HCT116 (cell line): ENCODE measurements around the gene HRC. TPM values are rescaled to one million over a fixed set of nuclear protein-coding genes. Genes with fewer than 3 reads are reported as not detected.

Experiments
- ATAC-seq: fragments of 200-7000 bp; cut with Tn5 transposase; 2 replicates; pipeline ENCODE4 v1.9.1; 2020; ENCODE audit warnings: mild to moderate bottlenecking, moderate library complexity
- BruUV-seq: library from RNA; stranded (reverse); fragments of 400-500 nt; replicated peaks from 2 replicates; lab custom pipeline; 2021; lab: Mats Ljungman, UMichigan
- CTCF ChIA-PET: fragments of 300-600 bp; sonication (Branson Sonifier 250); formaldehyde crosslinking; loops from one replicate; lab custom pipeline; 2021; ENCODE audit warnings: antibody characterized with exemption; lab: Charles Lee
- POLR2A ChIA-PET: fragments of 300-600, 350-600 bp; sonication (Branson Sonifier 250); formaldehyde crosslinking; loops from one replicate; lab custom pipeline; 2021; ENCODE audit warnings: antibody characterized with exemption; lab: Charles Lee
- RAD21 ChIA-PET, 2 experiments: fragments of 300-600 bp; sonication (Branson Sonifier 250); formaldehyde crosslinking; loops; one replicate each; lab custom pipeline; 2023; ENCODE audit warnings: low total read pairs in 2 of 2; ENCODE audit not compliant: uncharacterized antibody in 2 of 2, unreplicated experiment in 2 of 2, low non-redundant PET in 1 of 2; lab: Charles Lee
- DNase-seq: peaks from one replicate; pipeline ENCODE4 v3.0.0-alpha.2; 2010; ENCODE audit warnings: low read depth, low spot score
- H2AFZ ChIP-seq: fragments of 200-600 bp; shearing (Covaris generic), sonication (generic); 2 replicates; pipeline ENCODE4 v1.6.1; 2017; ENCODE audit warnings: low read depth, mixed run types, mixed read lengths, antibody characterized with exemption, low read length; ENCODE audit not compliant: poor library complexity, severe bottlenecking
- H3K27ac ChIP-seq: 2 replicates; pipeline ENCODE4 v1.5.1; 2012; ENCODE audit warnings: low read depth, low read length
- H3K27me3 ChIP-seq: fragments of 200-600 bp; sonication (generic); 2 replicates; pipeline ENCODE4 v1.6.1; 2016; ENCODE audit warnings: mixed run types, low read length, mixed read lengths; ENCODE audit not compliant: insufficient read depth
- H3K36me3 ChIP-seq, 2 experiments: fragments of 200-500 bp in 1 of 2; fragments of 200-600 bp in 1 of 2; sonication (Bioruptor generic) in 1 of 2; sonication (generic) in 1 of 2; 2 replicates each; pipeline versions ENCODE4 v1.5.1 to v1.6.1; 2014 to 2016; ENCODE audit warnings: low read length in 2 of 2, inconsistent platforms in 1 of 2, mixed read lengths in 1 of 2, mixed run types in 1 of 2; ENCODE audit not compliant: insufficient read depth in 2 of 2, control insufficient read depth in 1 of 2
- H3K4me1 ChIP-seq, 2 experiments: fragments of 200-600 bp in 1 of 2; sonication (generic) in 1 of 2; 2 replicates each; pipeline versions ENCODE4 v1.5.1 to v1.6.1; 2012 to 2017; ENCODE audit warnings: low read length in 2 of 2, inconsistent platforms in 1 of 2, mild to moderate bottlenecking in 1 of 2, mixed read lengths in 1 of 2, mixed run types in 1 of 2, moderate library complexity in 1 of 2; ENCODE audit not compliant: insufficient read depth in 2 of 2, control insufficient read depth in 1 of 2
- H3K4me2 ChIP-seq: fragments of 200-600 bp; sonication (generic); 2 replicates; pipeline ENCODE4 v1.6.1; 2017; ENCODE audit warnings: mixed run types, low read length, mixed read lengths
- H3K4me3 ChIP-seq, 2 experiments: fragments of 200-600 bp in 1 of 2; sonication (generic) in 1 of 2; replicated peaks in 1 of 2; 2 replicates each; pipeline ENCODE4 v1.5.1; 2011 to 2016; ENCODE audit warnings: low read length in 2 of 2, control low read depth in 1 of 2, low read depth in 1 of 2, mild to moderate bottlenecking in 1 of 2, mixed read lengths in 1 of 2, mixed run types in 1 of 2
- H3K79me2 ChIP-seq: fragments of 200-600 bp; sonication (generic); 2 replicates; pipeline ENCODE4 v1.6.1; 2017; ENCODE audit warnings: mild to moderate bottlenecking, mixed run types, low read length, moderate library complexity, mixed read lengths; ENCODE audit not compliant: insufficient read depth
- H3K9ac ChIP-seq: fragments of 200-600 bp; sonication (generic); 2 replicates; pipeline ENCODE4 v1.6.1; 2016; ENCODE audit warnings: low read length, mixed read lengths
- H3K9me2 ChIP-seq: fragments of 200-600 bp; sonication (generic), shearing (Covaris generic); 2 replicates; pipeline ENCODE4 v1.6.1; 2017; ENCODE audit warnings: mixed run types, mild to moderate bottlenecking, moderate library complexity; ENCODE audit not compliant: insufficient read depth
- H3K9me3 ChIP-seq, 2 experiments: fragments of 200-500 bp in 1 of 2; fragments of 200-600 bp in 1 of 2; sonication (Bioruptor generic) in 1 of 2; sonication (generic) in 1 of 2; 2 replicates each; pipeline ENCODE4 v1.6.1; 2014 to 2017; ENCODE audit warnings: low read length in 2 of 2, mixed read lengths in 2 of 2, inconsistent platforms in 1 of 2, low read depth in 1 of 2, mild to moderate bottlenecking in 1 of 2, mixed run types in 1 of 2, moderate library complexity in 1 of 2; ENCODE audit not compliant: control insufficient read depth in 1 of 2, insufficient read depth in 1 of 2
- H4K20me1 ChIP-seq: fragments of 200-600 bp; sonication (generic), shearing (Covaris generic); 2 replicates; pipeline ENCODE4 v1.6.1; 2017; ENCODE audit warnings: mixed run types, mild to moderate bottlenecking, moderate library complexity; ENCODE audit not compliant: insufficient read depth
- ATF3 ChIP-seq: IDR thresholded peaks from 2 replicates; pipeline ENCODE4 v1.6.1; 2012
- CBX3 ChIP-seq: IDR thresholded peaks from 2 replicates; pipeline ENCODE4 v1.6.1; 2012; ENCODE audit warnings: low read depth
- CTCF ChIP-seq, 3 experiments: fragments of 200-600 bp in 1 of 3; sonication (generic) in 1 of 3; IDR thresholded peaks in 2 of 3; conservative IDR thresholded peaks in 1 of 3; 2 replicates each; pipeline ENCODE4 v1.5.1; 2012 to 2017; ENCODE audit warnings: low read depth in 2 of 3, low read length in 2 of 3, antibody characterized with exemption in 1 of 3, borderline replicate concordance in 1 of 3, control low read depth in 1 of 3, mild to moderate bottlenecking in 1 of 3, mixed read lengths in 1 of 3, mixed run types in 1 of 3, moderate library complexity in 1 of 3; ENCODE audit not compliant: insufficient read depth in 1 of 3
- EGR1 ChIP-seq: IDR thresholded peaks from 2 replicates; pipeline ENCODE4 v1.6.1; 2012; ENCODE audit warnings: low read depth
- JUND ChIP-seq: IDR thresholded peaks from 2 replicates; pipeline ENCODE4 v1.6.1; 2012
- POLR2A ChIP-seq: IDR thresholded peaks from 2 replicates; pipeline ENCODE4 v1.7.0; 2011; ENCODE audit warnings: borderline replicate concordance; ENCODE audit not compliant: insufficient read depth, insufficient read length; ENCODE audit errors: extremely low read depth
- REST ChIP-seq: IDR thresholded peaks from 2 replicates; pipeline ENCODE4 v1.6.1; 2012; ENCODE audit warnings: low read depth
- TCF7L2 ChIP-seq: IDR thresholded peaks from 2 replicates; pipeline ENCODE4 v1.7.0; 2011; ENCODE audit warnings: borderline replicate concordance, inconsistent platforms; ENCODE audit not compliant: insufficient read depth, insufficient read length; ENCODE audit errors: extremely low read depth
- intact Hi-C: fragments of 100-400 bp; cut with micrococcal nuclease; formaldehyde crosslinking; loops from 2 replicates; pipeline ENCODE4 v1.10.0; 2022
- total RNA-seq: library from RNA; stranded (reverse); gene quantifications from one replicate; pipeline ENCODE4 v1.2.1, GENCODE V29; 2021; ENCODE audit not compliant: unreplicated experiment

The HRC gene
- total RNA-seq, 1 experiment from 2014 or later: not detected

GRCh38 chr19:49133621-49134454 is 21.4 kb downstream of the HRC start:
- Histone ChIP-seq H3K9me3 (no peaks in the 10 kb centered on the region), H3K4me1 (peaks cover 8 to 24% of the 10 kb centered on the region in 2 experiments), H3K27me3 (no peaks in the 10 kb centered on the region), H3K36me3 (peaks cover 0 to 15% of the 10 kb centered on the region in 2 experiments; a peak in 2 of 4 replicates), H4K20me1 (no peaks in the 10 kb centered on the region), H3K27ac (no peak overlapping the region), H3K79me2 (no peaks in the 10 kb centered on the region), H2AFZ (no peak overlapping the region), H3K9ac (no peak overlapping the region), H3K4me3 (no peak overlapping the region), H3K9me2 (no peaks in the 10 kb centered on the region), H3K4me2 (no peak overlapping the region)
- RAD21 ChIA-PET: no interaction called here
- TF ChIP-seq JUND (no peak), EGR1 (peak; percentile 50; the same call in 1 of the 2 replicates), TCF7L2 (no peak), CBX3 (no peak), ATF3 (no peak), CTCF (IDR thresholded peaks at IDR 0.05 in 2 of 3, conservative IDR thresholded peaks at IDR 0.05 in 1 of 3; ENCODE audit: borderline replicate concordance in 1 of 3, insufficient read depth in 1 of 3, low read depth in 2 of 3, low read length in 2 of 3) (no peak), REST (no peak), POLR2A (no peak)
- ATAC-seq: peak; percentile 51
- POLR2A ChIA-PET: no interaction called here
- DNase-seq: no peak
- CTCF ChIA-PET: interaction anchor here (1.0 kb wide), 1 partner anchor 13 kb away, joined by 4 read pairs; no protein-coding TSS in a partner anchor
- BruUV-seq: no TSS peak
- intact Hi-C loops: no loop called here
